ENCODE results near the gene SPNS2. TPM values are rescaled to one million over a fixed set of nuclear protein-coding genes. Genes with fewer than 3 reads are reported as not detected.

The SPNS2 gene
- total RNA-seq, 4 donors from 2014 or later: 8.7 to 72.0 (median 18.2) TPM

GRCh38 chr17:4530799-4531730 lies 32.4 kb downstream of the SPNS2 start:
- Histone ChIP-seq H3K4me3 (no peak overlapping the region), H3K27ac (peak overlapping the region in 3 of 4 donors; percentile 13 to 24 (median 21)), H3K27me3 (peaks cover 24% of the 10 kb centered on the region), H3K36me3 (no peaks in the 10 kb centered on the region), H3K4me1 (peaks cover 2 to 18% (median 14%) of the 10 kb centered on the region in 4 donors), H3K9me3 (no peaks in the 10 kb centered on the region)
- TF ChIP-seq POLR2AphosphoS5 (IDR thresholded peaks at IDR 0.05): no peak
- TF ChIP-seq POLR2A (IDR thresholded peaks at IDR 0.05): no peak
- no peak for TF ChIP-seq CTCF (IDR thresholded peaks at IDR 0.05)
- 81% methylated on average over 28 of the region's 30 CpGs; no CpG with 5 or more reads in 1 of the 2 donors for WGBS, 2 donors (ENCODE audit: low coverage in 1 of 2)
- intact Hi-C loops (cut with DNase I; ENCODE audit: low total_unique reads): no loop called here
- DNase-seq: no peak
- in situ Hi-C loops (cut with MboI; ENCODE audit: low pct_ligation_motif_present in 1 of 4, low pct_unique_long_range_greater_than_20kb in 1 of 4, low sequenced_read_pairs in 3 of 4): no loop called here

GRCh38 chr17:4531988-4532736 lies 33.5 kb downstream of the SPNS2 start:
- in situ Hi-C loops (cut with MboI; ENCODE audit: low pct_ligation_motif_present in 1 of 4, low pct_unique_long_range_greater_than_20kb in 1 of 4, low sequenced_read_pairs in 3 of 4) (no loop called here), intact Hi-C loops (cut with DNase I; ENCODE audit: low total_unique reads) (no loop called here)
- DNase-seq: no peak
- 91 to 93% methylated on average over 8 to 17 of the region's 17 CpGs for WGBS, 2 donors (ENCODE audit: low coverage in 1 of 2)
- no peak for TF ChIP-seq CTCF (IDR thresholded peaks at IDR 0.05)
- no peak for TF ChIP-seq POLR2AphosphoS5 (IDR thresholded peaks at IDR 0.05)
- no peak for TF ChIP-seq EP300 (IDR thresholded peaks at IDR 0.05; ENCODE audit: low read depth)
- Histone ChIP-seq H3K27me3 (peaks cover 24% of the 10 kb centered on the region), H3K4me3 (no peak overlapping the region), H3K27ac (peak overlapping the region in 1 of 4 donors; percentile 23), H3K36me3 (no peaks in the 10 kb centered on the region), H3K4me1 (peaks cover 6 to 29% (median 22%) of the 10 kb centered on the region in 4 donors), H3K9me3 (no peaks in the 10 kb centered on the region)

- WGBS, 2 donors (ENCODE audit: low coverage in 1 of 2): 88% methylated on average over 33 of the region's 33 CpGs; no CpG with 5 or more reads in 1 of the 2 donors
- TF ChIP-seq CTCF (IDR thresholded peaks at IDR 0.05) (no peak), EP300 (IDR thresholded peaks at IDR 0.05; ENCODE audit: low read depth) (no peak), POLR2A (IDR thresholded peaks at IDR 0.05) (no peak), POLR2AphosphoS5 (IDR thresholded peaks at IDR 0.05) (no peak)
- Histone ChIP-seq H3K36me3 (no peaks in the 10 kb centered on the region), H3K27me3 (peaks cover 24% of the 10 kb centered on the region), H3K4me1 (peaks cover 6 to 37% (median 24%) of the 10 kb centered on the region in 4 donors), H3K27ac (peak overlapping the region in 2 of 4 donors; percentile 45 to 50), H3K4me3 (no peak overlapping the region), H3K9me3 (no peaks in the 10 kb centered on the region)
- intact Hi-C loops (cut with DNase I; ENCODE audit: low total_unique reads) (no loop called here), in situ Hi-C loops (cut with MboI; ENCODE audit: low pct_ligation_motif_present in 1 of 4, low pct_unique_long_range_greater_than_20kb in 1 of 4, low sequenced_read_pairs in 3 of 4) (no loop called here)
- DNase-seq: no peak
These were observed 34.3 kb downstream of the SPNS2 start for GRCh38 chr17:4532860-4533522.
